Calu3 (cell line): ENCODE measurements around the gene CHID1. TPM values are rescaled to one million over a fixed set of nuclear protein-coding genes. Genes with fewer than 3 reads are reported as not detected.

Experiments used
- BruUV-seq: library from RNA; stranded (reverse); fragments of 400-500 nt; replicated peaks from 2 replicates; lab custom pipeline; 2021; lab: Mats Ljungman, UMichigan
- CTCF ChIA-PET: fragments of 300-600 bp; sonication (Branson Sonifier 250); formaldehyde crosslinking; loops from one replicate; lab custom pipeline; 2022; ENCODE audit warnings: antibody characterized with exemption; lab: Charles Lee
- DNase-seq: peaks from one replicate; pipeline ENCODE4 v3.0.0; 2022
- H3K27ac Mint-ChIP-seq: one replicate; pipeline ENCODE4 v1.8.0; 2022; ENCODE audit warnings: mixed read lengths; ENCODE audit not compliant: unreplicated experiment
- H3K27me3 Mint-ChIP-seq: one replicate; pipeline ENCODE4 v1.8.0; 2022; ENCODE audit warnings: mixed read lengths; ENCODE audit not compliant: unreplicated experiment
- H3K36me3 Mint-ChIP-seq: one replicate; pipeline ENCODE4 v1.8.0; 2022; ENCODE audit warnings: mild to moderate bottlenecking, moderate library complexity, mixed read lengths; ENCODE audit not compliant: insufficient read depth, unreplicated experiment
- H3K4me1 Mint-ChIP-seq: one replicate; pipeline ENCODE4 v1.8.0; 2022; ENCODE audit warnings: mild to moderate bottlenecking, low read depth, mixed read lengths; ENCODE audit not compliant: unreplicated experiment
- H3K4me3 Mint-ChIP-seq: one replicate; pipeline ENCODE4 v1.8.0; 2022; ENCODE audit warnings: mild to moderate bottlenecking, low read depth, moderate library complexity, mixed read lengths; ENCODE audit not compliant: unreplicated experiment
- H3K9me3 Mint-ChIP-seq: one replicate; pipeline ENCODE4 v1.8.0; 2022; ENCODE audit warnings: low read depth, mixed read lengths; ENCODE audit not compliant: unreplicated experiment
- intact Hi-C: fragments of 100-400 bp; cut with micrococcal nuclease; formaldehyde crosslinking; loops from one replicate; pipeline ENCODE4 v1.10.0; 2022; ENCODE audit not compliant: unreplicated experiment
- total RNA-seq: library from RNA; stranded (reverse); gene quantifications from 2 replicates; pipeline ENCODE4 v1.2.3, GENCODE V29; 2022
- TF ChIP-seq, protein P1 (sequence below): fragments of 200-600 bp; IDR thresholded peaks from one replicate; pipeline ENCODE4 v1.8.0; 2022; ENCODE audit warnings: antibody characterized with exemption; ENCODE audit not compliant: unreplicated experiment

Gene CHID1
- total RNA-seq, 1 experiment from 2014 or later: 134 TPM

DNA sequence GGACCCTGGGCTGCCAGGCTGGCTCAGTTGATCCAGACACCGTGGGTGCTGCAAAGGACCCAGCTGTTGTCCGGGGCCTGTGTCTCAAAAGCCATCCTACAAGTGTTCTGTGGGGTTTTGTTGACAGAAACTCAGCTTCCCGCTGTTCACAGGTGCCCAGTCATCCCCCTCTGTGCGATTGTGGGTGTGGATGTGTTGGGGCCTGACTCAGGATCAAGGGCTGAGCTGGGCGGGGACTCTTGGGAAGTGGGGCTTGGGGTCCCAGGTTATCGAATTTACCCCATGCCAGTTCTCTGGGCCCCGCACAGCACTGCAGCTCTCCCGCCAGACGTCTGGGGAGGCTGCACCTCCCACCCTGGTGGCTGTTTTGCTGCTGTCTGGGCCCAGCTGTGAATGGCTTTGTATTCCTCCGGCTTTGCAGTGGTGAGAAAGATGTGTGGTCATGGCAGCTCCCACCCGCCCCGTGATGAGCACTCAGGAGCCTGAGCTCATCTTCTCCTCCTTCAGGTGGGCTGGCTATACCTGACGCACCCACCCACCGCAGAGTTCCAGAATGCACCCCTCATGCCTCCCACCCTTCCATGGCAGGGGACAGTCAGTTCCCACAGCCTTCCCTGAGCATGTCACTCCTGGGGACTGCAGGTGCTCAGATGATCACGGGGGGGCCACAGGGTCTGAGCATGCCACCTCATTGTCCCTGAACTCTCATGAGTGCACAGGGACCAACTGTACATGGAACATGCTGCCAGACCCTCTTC, 11.5 kb upstream of the CHID1 start:
- H3K27me3 Mint-ChIP-seq: no peaks in the 10 kb centered on the region
- no peaks in the 10 kb centered on the region for H3K4me1 Mint-ChIP-seq
- no peak overlapping the region for H3K27ac Mint-ChIP-seq
- DNase-seq: no peak
- no peak overlapping the region for H3K4me3 Mint-ChIP-seq
- intact Hi-C loops: loop anchor here (10.0 kb wide), 1 partner anchor 123 kb away; no protein-coding TSS in a partner anchor
- TF ChIP-seq, protein P1, sequence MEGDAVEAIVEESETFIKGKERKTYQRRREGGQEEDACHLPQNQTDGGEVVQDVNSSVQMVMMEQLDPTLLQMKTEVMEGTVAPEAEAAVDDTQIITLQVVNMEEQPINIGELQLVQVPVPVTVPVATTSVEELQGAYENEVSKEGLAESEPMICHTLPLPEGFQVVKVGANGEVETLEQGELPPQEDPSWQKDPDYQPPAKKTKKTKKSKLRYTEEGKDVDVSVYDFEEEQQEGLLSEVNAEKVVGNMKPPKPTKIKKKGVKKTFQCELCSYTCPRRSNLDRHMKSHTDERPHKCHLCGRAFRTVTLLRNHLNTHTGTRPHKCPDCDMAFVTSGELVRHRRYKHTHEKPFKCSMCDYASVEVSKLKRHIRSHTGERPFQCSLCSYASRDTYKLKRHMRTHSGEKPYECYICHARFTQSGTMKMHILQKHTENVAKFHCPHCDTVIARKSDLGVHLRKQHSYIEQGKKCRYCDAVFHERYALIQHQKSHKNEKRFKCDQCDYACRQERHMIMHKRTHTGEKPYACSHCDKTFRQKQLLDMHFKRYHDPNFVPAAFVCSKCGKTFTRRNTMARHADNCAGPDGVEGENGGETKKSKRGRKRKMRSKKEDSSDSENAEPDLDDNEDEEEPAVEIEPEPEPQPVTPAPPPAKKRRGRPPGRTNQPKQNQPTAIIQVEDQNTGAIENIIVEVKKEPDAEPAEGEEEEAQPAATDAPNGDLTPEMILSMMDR: no peak
- H3K9me3 Mint-ChIP-seq: no peaks in the 10 kb centered on the region
- CTCF ChIA-PET: no interaction called here
- peaks cover 13% of the 10 kb centered on the region for H3K36me3 Mint-ChIP-seq
- no TSS peak for BruUV-seq

- BruUV-seq: no TSS peak
- H3K36me3 Mint-ChIP-seq: no peaks in the 10 kb centered on the region
- H3K9me3 Mint-ChIP-seq: no peaks in the 10 kb centered on the region
- CTCF ChIA-PET: no interaction called here
- H3K4me1 Mint-ChIP-seq: no peaks in the 10 kb centered on the region
- no peak overlapping the region for H3K27ac Mint-ChIP-seq
- no peak for DNase-seq
- no peaks in the 10 kb centered on the region for H3K27me3 Mint-ChIP-seq
- H3K4me3 Mint-ChIP-seq: no peak overlapping the region
- TF ChIP-seq, protein P1: no peak
- intact Hi-C loops: no loop called here
Observed at GRCh38 chr11:917426-917825, 6.8 kb upstream of the CHID1 start.

DNA sequence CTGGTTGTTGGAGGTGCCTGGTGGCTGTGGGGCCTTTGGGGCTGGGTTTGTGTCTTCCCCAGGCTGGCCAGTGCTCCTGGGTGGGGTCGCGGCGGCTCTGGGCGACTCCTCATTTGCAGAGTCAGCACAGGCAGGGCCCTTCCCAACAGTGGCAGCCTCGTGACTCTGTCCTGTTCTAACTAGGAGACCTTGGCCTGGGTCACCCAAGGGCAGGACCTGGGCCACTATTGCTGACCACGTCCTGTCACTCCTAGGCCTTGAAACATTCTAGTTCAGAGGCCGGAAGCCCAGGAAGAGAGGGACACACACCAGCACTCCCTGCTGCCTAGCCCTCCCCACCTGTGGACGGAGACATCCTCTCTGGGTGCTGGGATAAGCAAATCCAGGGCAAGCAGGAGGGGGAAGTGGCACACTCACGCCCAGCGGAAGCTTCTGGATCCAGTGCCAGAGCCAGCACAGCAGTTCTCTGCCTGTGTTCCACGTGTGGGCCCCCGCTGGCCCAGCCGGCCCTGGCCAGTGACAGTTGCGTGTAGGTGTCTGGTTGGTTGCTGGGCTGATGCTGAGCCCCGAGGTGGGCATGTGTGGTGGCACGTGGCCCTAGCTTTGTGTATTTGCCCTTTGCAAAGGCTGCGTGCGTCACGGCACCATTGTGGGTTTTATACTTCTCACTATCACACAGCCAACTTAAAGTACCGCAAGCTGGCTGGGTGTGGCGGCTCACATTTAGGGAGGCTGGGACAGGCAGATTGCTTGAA, 4.3 kb upstream of the CHID1 start:
- CTCF ChIA-PET: no interaction called here
- no TSS peak for BruUV-seq
- no peaks in the 10 kb centered on the region for H3K4me1 Mint-ChIP-seq
- TF ChIP-seq, protein P1: no peak
- no peak overlapping the region for H3K4me3 Mint-ChIP-seq
- DNase-seq: no peak
- H3K9me3 Mint-ChIP-seq: no peaks in the 10 kb centered on the region
- H3K27me3 Mint-ChIP-seq: no peaks in the 10 kb centered on the region
- H3K36me3 Mint-ChIP-seq: peaks cover 18% of the 10 kb centered on the region
- intact Hi-C loops: no loop called here
- no peak overlapping the region for H3K27ac Mint-ChIP-seq

- Mint-ChIP-seq H3K4me1 (no peaks in the 10 kb centered on the region), H3K27me3 (no peaks in the 10 kb centered on the region), H3K9me3 (no peaks in the 10 kb centered on the region), H3K4me3 (no peak overlapping the region), H3K36me3 (peaks cover 18% of the 10 kb centered on the region), H3K27ac (no peak overlapping the region)
- BruUV-seq: no TSS peak
- TF ChIP-seq, protein P1: no peak
- DNase-seq: no peak
- CTCF ChIA-PET: no interaction called here
- intact Hi-C loops: no loop called here
Observed at GRCh38 chr11:914204-914603, 3.6 kb upstream of the CHID1 start.
